GM06990 (cell line): ENCODE measurements around the gene PRRX2.
"Not testable (repeated sequence)": the region's sequence is repeated elsewhere in the genome, so short reads cannot be mapped to it uniquely, and the experiment has no call there.

ENCODE experiments used
- DNase-seq: peaks from one replicate; pipeline ENCODE4 v3.0.0-alpha.2; 2011; ENCODE audit not compliant: insufficient read length; ENCODE audit errors: extremely low read depth
- H3K27me3 ChIP-seq: replicated peaks from 2 replicates; pipeline ENCODE4 v1.6.0; 2011; ENCODE audit warnings: low read length; ENCODE audit not compliant: control insufficient read depth, insufficient read depth
- H3K36me3 ChIP-seq: 2 replicates; pipeline ENCODE4 v1.5.1; 2011; ENCODE audit warnings: low read length; ENCODE audit not compliant: control insufficient read depth, insufficient read depth
- H3K4me3 ChIP-seq: replicated peaks from 2 replicates; pipeline ENCODE4 v1.5.1; 2011; ENCODE audit warnings: low read depth, mild to moderate bottlenecking, control low read depth, low read length
- TF ChIP-seq, protein P1 (sequence below): IDR thresholded peaks from 2 replicates; pipeline ENCODE4 v1.5.1; 2011; ENCODE audit warnings: low read length, control low read depth, mild to moderate bottlenecking, inconsistent platforms; ENCODE audit not compliant: insufficient read depth, poor library complexity, severe bottlenecking

PRRX2 gene

DNA sequence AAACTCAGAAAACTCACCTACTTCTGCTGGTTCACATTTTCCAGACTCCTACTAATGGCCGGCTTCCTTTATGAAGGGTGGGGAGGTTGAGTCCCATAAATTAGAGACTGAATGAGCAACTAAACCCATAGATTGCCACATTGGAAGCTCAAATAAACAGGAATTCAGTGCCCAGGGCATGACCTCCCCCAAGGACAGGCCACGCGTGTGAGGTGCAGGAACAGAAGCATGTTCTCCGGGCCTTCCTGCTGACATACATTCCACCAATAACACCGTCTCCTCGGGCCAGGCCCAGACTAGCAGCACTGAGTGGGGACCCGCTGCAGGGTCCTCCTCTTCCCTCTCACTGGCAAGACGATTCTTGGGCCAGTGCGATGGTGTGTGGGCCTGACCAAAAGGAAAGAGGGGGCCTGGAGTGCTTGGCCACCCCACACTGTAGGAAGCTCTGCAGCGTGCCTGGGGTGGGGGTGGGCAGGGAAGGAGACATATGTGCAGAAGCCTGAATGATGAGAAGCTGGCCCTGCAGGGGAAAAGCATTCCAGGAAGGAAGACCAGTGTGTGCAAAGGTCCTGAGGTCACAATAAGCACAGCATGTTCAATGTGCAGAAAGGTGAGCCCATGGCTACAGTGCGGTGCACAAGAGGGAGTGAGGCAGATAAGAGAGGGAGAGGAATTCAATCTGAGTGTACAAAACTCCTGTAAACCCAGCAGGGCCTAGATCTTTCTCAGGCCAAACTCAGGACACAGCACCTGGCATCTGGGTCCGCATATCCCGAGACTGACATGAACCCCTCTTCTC, 75.4 kb downstream of the PRRX2 start:
- no peak for DNase-seq
- Histone ChIP-seq H3K36me3 (no peaks in the 10 kb centered on the region), H3K27me3 (no peaks in the 10 kb centered on the region), H3K4me3 (no peak overlapping the region)
- TF ChIP-seq, protein P1, sequence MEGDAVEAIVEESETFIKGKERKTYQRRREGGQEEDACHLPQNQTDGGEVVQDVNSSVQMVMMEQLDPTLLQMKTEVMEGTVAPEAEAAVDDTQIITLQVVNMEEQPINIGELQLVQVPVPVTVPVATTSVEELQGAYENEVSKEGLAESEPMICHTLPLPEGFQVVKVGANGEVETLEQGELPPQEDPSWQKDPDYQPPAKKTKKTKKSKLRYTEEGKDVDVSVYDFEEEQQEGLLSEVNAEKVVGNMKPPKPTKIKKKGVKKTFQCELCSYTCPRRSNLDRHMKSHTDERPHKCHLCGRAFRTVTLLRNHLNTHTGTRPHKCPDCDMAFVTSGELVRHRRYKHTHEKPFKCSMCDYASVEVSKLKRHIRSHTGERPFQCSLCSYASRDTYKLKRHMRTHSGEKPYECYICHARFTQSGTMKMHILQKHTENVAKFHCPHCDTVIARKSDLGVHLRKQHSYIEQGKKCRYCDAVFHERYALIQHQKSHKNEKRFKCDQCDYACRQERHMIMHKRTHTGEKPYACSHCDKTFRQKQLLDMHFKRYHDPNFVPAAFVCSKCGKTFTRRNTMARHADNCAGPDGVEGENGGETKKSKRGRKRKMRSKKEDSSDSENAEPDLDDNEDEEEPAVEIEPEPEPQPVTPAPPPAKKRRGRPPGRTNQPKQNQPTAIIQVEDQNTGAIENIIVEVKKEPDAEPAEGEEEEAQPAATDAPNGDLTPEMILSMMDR, result no peak

DNA sequence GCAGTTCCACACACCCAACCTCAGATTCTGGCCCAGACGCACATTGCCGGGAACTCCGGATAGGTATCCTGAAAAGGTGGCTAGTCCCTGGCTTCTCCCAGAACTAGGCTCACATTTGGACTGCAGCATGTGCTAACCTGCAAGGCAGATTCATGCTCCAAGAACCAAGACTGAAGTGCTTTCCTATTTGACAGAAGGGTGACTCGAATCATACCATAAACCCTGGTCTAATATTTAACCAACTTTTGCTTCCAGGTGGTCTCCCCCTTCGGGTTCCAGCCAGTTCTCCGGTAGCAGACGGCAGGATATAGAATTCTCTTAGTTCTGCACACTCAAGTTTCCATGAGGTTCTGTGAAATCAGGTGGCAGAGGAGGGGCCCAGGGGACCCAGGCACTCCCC, 79.8 kb downstream of the PRRX2 start:
- H3K27me3 ChIP-seq, result no peaks in the 10 kb centered on the region
- TF ChIP-seq, protein P1, result no peak
- DNase-seq, result no peak
- H3K36me3 ChIP-seq, result no peaks in the 10 kb centered on the region
- no peak overlapping the region for H3K4me3 ChIP-seq

DNA sequence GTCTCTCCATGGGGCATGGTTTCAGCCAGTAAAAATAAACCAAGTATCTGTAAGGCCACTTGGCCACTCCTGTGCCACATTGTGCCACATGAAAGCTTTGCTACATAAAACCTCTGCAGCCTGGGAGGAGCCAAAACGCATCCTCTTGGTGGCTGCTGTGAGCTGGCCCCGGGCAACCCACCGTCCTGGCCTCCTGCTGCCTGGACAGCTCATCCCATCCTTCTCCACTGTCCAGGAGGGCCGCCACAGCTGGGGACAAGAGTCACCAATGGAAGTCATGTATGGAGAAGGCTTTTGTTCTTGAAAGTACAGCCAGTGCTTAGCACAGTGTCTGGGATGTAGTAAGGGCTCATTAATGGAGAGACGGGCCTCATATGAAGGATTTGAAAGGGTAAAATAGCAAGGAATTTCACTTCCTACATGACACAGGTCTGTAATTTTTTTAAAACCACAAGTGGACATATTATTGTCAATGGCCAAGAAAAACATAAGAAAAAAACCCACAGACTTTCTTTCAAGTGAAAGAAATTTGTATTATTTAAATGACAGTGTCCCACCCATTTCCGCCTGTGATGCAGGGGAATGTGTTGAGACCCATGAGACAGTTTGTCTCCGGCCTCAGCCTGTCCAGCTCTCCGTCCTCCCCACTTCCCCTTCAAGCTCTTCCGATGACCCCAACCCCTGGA, 80.8 kb downstream of the PRRX2 start:
- Histone ChIP-seq H3K36me3 (no peaks in the 10 kb centered on the region), H3K27me3 (no peaks in the 10 kb centered on the region), H3K4me3 (no peak overlapping the region)
- TF ChIP-seq, protein P1, result no peak
- no peak for DNase-seq

DNA sequence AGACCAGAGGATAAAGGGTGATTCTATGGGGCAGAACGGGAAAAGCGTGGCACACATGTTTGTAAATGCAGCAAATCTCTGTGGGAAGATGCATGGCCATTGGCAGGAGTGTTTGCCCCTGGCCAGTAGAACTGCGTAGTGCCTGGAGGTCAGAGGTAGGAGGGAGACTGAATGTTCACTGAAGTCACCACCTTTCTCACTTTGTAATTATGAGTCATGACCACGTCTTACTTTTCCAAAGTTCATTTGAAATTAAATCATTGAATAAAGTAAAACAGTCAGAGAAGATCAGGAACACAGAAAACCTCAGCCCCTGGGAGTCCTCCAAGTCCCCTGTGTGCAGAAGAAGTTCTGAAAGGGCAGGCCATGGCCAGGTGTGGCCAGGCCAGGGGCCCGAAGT, 82.8 kb downstream of the PRRX2 start:
- no peak overlapping the region for H3K4me3 ChIP-seq
- H3K27me3 ChIP-seq, result 0 out of 2 replicates have a peak, but pooled peaks cover 2% of the 10 kb centered on the region
- DNase-seq, result no peak
- no peaks in the 10 kb centered on the region for H3K36me3 ChIP-seq
- TF ChIP-seq, protein P1, result no peak

DNA sequence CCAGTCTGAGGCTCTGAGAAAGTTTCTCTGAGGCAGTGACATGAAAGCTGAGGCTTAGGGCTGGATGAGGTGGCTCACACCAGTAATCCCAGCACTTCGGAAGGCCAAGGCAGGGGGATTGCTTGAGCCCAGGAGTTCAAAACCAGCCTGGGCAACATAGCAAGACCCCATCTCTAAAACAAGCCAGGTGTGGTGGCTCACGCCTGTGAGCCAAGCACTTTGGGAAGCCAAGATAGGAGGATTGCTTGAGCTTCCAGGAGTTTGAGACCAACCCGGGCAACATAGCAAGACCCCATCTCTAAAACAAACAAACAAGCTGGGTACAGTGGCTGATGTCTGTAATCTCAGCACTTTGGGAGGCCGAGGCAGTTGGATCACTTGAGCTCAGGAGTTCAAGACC, 83.6 kb downstream of the PRRX2 start:
- H3K4me3 ChIP-seq, H3K36me3 ChIP-seq, H3K27me3 ChIP-seq, DNase-seq: not testable (repeated sequence)

DNA sequence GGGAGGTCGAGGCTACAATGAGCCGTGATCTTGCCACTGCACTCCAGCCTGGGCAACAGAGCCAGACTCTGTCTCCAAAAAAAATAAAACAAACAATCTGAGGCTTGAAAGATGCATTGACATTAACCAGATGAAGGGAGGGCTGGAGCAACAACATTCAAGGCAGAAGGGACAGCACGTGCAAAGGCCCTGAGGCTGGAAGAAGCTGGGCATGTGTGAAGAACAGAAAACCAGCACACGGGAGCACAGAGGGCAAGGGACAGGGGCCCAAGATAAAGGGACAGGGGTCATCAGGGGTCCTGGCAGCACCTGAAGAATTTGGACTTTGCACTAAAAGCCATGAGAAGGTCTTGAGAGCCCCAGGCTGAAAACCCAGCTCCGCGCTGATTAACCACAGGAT, 84.1 kb downstream of the PRRX2 start:
- no peak for DNase-seq
- Histone ChIP-seq H3K36me3 (no peaks in the 10 kb centered on the region), H3K4me3 (no peak overlapping the region), H3K27me3 (0 out of 2 replicates have a peak, but pooled peaks cover 2% of the 10 kb centered on the region)
- TF ChIP-seq, protein P1, result no peak
